Subcutaneous adipose tissue (tissue), 4 donors: ENCODE results near the gene GPR55. TPM values are rescaled to one million over a fixed set of nuclear protein-coding genes. Genes with fewer than 3 reads are reported as not detected.

Experiments
- total RNA-seq, 4 donors: library from RNA; depleted of rRNA; stranded (reverse); fragments of >200 nt; gene quantifications; one replicate each; pipeline ENCODE4 v1.1.0, GENCODE V29; 2016
- TF ChIP-seq, protein P1 (sequence below): fragments of 450-650 bp; IDR thresholded peaks from one replicate; pipeline ENCODE4 v1.5.1; 2016; ENCODE audit warnings: low read depth, mild to moderate bottlenecking, control low read depth, antibody characterized with exemption, moderate library complexity

The GPR55 gene
- total RNA-seq, 4 donors from 2014 or later = under 0.01 to 0.38 (median 0.17) TPM; not detected in 1

- TF ChIP-seq, protein P1, sequence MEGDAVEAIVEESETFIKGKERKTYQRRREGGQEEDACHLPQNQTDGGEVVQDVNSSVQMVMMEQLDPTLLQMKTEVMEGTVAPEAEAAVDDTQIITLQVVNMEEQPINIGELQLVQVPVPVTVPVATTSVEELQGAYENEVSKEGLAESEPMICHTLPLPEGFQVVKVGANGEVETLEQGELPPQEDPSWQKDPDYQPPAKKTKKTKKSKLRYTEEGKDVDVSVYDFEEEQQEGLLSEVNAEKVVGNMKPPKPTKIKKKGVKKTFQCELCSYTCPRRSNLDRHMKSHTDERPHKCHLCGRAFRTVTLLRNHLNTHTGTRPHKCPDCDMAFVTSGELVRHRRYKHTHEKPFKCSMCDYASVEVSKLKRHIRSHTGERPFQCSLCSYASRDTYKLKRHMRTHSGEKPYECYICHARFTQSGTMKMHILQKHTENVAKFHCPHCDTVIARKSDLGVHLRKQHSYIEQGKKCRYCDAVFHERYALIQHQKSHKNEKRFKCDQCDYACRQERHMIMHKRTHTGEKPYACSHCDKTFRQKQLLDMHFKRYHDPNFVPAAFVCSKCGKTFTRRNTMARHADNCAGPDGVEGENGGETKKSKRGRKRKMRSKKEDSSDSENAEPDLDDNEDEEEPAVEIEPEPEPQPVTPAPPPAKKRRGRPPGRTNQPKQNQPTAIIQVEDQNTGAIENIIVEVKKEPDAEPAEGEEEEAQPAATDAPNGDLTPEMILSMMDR = no peak
Observed at GRCh38 chr2:230964136-230964730, 39.2 kb upstream of the GPR55 start.

DNA sequence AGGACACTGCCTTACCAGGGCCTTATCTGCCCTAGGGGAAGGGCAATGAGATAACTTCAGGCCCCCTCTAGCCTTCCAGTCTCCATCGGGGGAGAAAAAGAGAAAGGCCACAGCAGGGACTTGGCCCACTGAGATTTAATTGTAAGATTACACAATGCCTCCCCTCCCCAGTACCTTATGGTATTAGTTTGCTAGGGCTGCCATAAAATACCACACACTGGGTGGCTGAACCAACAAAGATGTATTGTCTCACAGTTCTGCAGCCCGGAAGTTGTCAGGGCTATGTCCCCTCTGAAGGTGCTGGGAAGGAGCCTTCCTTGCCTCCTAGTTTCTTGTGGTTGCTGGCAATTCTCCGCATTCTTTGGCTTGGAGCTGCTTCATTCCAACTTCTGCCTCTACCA is 36.0 kb upstream of the GPR55 start:
- TF ChIP-seq, protein P1 = no peak

DNA sequence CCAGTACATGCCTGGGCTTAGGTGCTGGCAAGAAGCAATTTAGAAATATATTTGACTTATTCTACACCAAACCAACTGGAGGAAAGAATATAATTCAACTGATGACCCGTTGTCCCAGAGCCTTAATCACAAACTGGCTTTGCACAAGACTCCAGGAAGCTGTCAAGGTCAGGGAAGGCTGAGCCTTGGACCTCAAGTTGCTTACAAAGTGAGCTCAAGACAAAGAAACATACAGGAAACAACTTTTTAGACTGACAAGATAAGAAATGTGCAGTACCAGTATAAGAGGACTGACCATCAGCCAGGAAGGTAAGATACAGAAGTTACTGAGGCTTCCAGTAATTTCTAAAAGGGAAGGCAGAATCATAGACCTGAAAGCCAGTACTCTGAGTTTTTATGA is 35.0 kb upstream of the GPR55 start:
- TF ChIP-seq, protein P1 = no peak

- TF ChIP-seq, protein P1 = no peak
Observed at GRCh38 chr2:230958820-230959756, 34.0 kb upstream of the GPR55 start.

DNA sequence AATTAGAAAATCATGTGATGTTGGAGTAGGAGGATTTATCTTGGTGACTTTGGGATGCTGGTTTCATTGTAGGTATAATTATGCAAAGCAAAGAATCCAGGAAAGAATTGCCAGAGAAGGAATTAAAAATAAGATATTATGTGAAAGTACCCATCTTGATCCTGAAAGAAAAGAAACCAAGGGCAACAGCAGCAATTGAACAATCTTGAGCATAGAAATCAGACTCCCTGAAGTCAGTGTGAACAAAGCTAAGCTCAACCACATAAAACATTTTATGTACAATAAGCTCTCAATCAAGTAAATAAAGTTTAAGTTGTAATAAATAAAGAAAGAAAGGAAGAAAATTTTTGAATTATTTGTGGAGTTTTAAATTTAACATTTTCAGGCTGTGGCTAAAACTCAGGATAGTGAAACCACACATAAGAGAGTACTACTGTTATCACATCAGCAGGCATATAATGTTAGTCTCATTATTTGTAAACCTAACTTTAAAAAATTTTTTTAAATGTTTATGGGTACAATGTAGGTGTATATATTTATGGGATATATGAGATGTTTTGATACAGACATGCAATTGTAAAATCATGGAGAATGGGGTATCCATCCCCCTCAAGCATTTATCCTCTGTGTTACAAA is 32.8 kb upstream of the GPR55 start:
- TF ChIP-seq, protein P1 = no peak

- TF ChIP-seq, protein P1 = no peak
Observed at GRCh38 chr2:230956827-230957755, 32.0 kb upstream of the GPR55 start.
